K562 (cell line): ENCODE data around the gene ZNF792. TPM values are rescaled to one million over a fixed set of nuclear protein-coding genes. Genes with fewer than 3 reads are reported as not detected.

Experiments
- BRCA1 ChIP-seq, 2 experiments: fragments of 450-650 bp in 1 of 2; sonication (generic) in 1 of 2; formaldehyde crosslinking in 1 of 2; IDR thresholded peaks; 2 replicates each; pipeline versions ENCODE4 v1.5.0 to v1.6.1; 2017 to 2020; ENCODE audit warnings: mild to moderate bottlenecking in 1 of 2, missing genetic modification reagents in 1 of 2
- BRD4 ChIP-seq: fragments of 200-600 bp; sonication (generic); IDR thresholded peaks from 2 replicates; pipeline ENCODE4 v1.6.1; 2017; ENCODE audit warnings: inconsistent platforms
- CBX5 ChIP-seq: IDR thresholded peaks from 2 replicates; pipeline ENCODE4 v1.6.1; 2014; ENCODE audit warnings: low read depth, borderline replicate concordance
- CCAR2 ChIP-seq: fragments of 200-400 bp; formaldehyde crosslinking; IDR thresholded peaks from 2 replicates; pipeline ENCODE4 v1.6.1; 2017; ENCODE audit warnings: mild to moderate bottlenecking, low read depth, low read length
- CHD2 ChIP-seq: IDR thresholded peaks from 2 replicates; pipeline ENCODE4 v1.6.1; 2011; ENCODE audit warnings: low read depth, low read length
- DLX4 ChIP-seq: fragments of 250-450 bp; sonication (Bioruptor Pico); IDR thresholded peaks from 2 replicates; pipeline ENCODE4 v1.6.1; 2021; ENCODE audit warnings: mild to moderate bottlenecking
- ERF ChIP-seq: fragments of 450-650 bp; formaldehyde crosslinking; IDR thresholded peaks from 2 replicates; pipeline ENCODE4 v1.4.0; 2020; ENCODE audit warnings: mild to moderate bottlenecking, mixed read lengths
- EZH2 ChIP-seq: IDR thresholded peaks from 2 replicates; pipeline ENCODE4 v1.6.1; 2012; ENCODE audit warnings: low read depth, mild to moderate bottlenecking, inconsistent platforms, low read length, borderline replicate concordance
- FOXJ3 ChIP-seq: sonication (generic); formaldehyde crosslinking; IDR thresholded peaks from 2 replicates; pipeline ENCODE4 v1.4.0; 2020; ENCODE audit warnings: mild to moderate bottlenecking, missing genetic modification reagents
- GABPB2 ChIP-seq: fragments of 250-450 bp; sonication (Bioruptor Pico); conservative IDR thresholded peaks from 2 replicates; pipeline ENCODE4 v1.5.1; 2021; ENCODE audit warnings: mild to moderate bottlenecking
- HINFP ChIP-seq: fragments of 450-650 bp; conservative IDR thresholded peaks from 2 replicates; pipeline ENCODE4 v1.6.1; 2016; ENCODE audit warnings: missing genetic modification characterization, low read depth, mild to moderate bottlenecking, control low read depth, missing compliant biosample characterization
- MAX ChIP-seq: sonication (generic); formaldehyde crosslinking; IDR thresholded peaks from 2 replicates; pipeline ENCODE4 v1.9.0; 2022; ENCODE audit warnings: mild to moderate bottlenecking, missing genetic modification reagents
- MAZ ChIP-seq, 2 experiments: fragments of 450-650 bp in 1 of 2; sonication (generic) in 1 of 2; formaldehyde crosslinking; IDR thresholded peaks in 1 of 2; conservative IDR thresholded peaks in 1 of 2; 2 replicates each; pipeline versions ENCODE4 v1.4.0 to v1.5.0; 2020; ENCODE audit warnings: mild to moderate bottlenecking in 1 of 2, missing genetic modification reagents in 1 of 2
- MCM2 ChIP-seq: fragments of 450-650 bp; IDR thresholded peaks from 2 replicates; pipeline ENCODE4 v1.6.1; 2017; ENCODE audit warnings: low read depth, mild to moderate bottlenecking
- NKRF ChIP-seq: fragments of 450-650 bp; IDR thresholded peaks from 2 replicates; pipeline ENCODE4 v1.6.1; 2016; ENCODE audit warnings: borderline replicate concordance
- POLR2G ChIP-seq: fragments of 200-400 bp; formaldehyde crosslinking; IDR thresholded peaks from 2 replicates; pipeline ENCODE4 v1.6.1; 2017; ENCODE audit warnings: low read depth, mild to moderate bottlenecking, antibody characterized with exemption, low read length, moderate library complexity
- PPARD ChIP-seq: fragments of 250-450 bp; sonication (Bioruptor Pico); IDR thresholded peaks from 2 replicates; pipeline ENCODE4 v1.8.0; 2022; ENCODE audit warnings: inconsistent platforms, mild to moderate bottlenecking, moderate library complexity
- SMAD3 ChIP-seq: fragments of 450-650 bp; formaldehyde crosslinking; conservative IDR thresholded peaks from 2 replicates; pipeline ENCODE4 v1.4.0; 2020; ENCODE audit warnings: mild to moderate bottlenecking
- SPI1 ChIP-seq: IDR thresholded peaks from 2 replicates; pipeline ENCODE4 v1.6.1; 2011; ENCODE audit warnings: low read depth, low read length, control low read depth, borderline replicate concordance
- TCFL5 ChIP-seq: fragments of 250-450 bp; sonication (Bioruptor Pico); conservative IDR thresholded peaks from 2 replicates; pipeline ENCODE4 v1.6.1; 2021; ENCODE audit warnings: mild to moderate bottlenecking, moderate library complexity, matching md5 sums
- THAP12 ChIP-seq: fragments of 250-450 bp; sonication (Bioruptor Pico); IDR thresholded peaks from 2 replicates; pipeline ENCODE4 v1.9.0; 2021; ENCODE audit warnings: mild to moderate bottlenecking, inconsistent platforms
- ZNF165 ChIP-seq: fragments of 250-450 bp; sonication (Bioruptor Pico); IDR thresholded peaks from 2 replicates; pipeline ENCODE4 v1.4.0; 2020; ENCODE audit warnings: borderline replicate concordance
- polyA plus RNA-seq, 8 experiments: library from polyadenylated mRNA; depleted of rRNA in 4 of 8; stranded (reverse) in 5 of 8; unstranded in 3 of 8; fragments of >200 nt; fragmentation: Nextera tagmentation in 2 of 8; fragmentation: Illumina TruSeq in 1 of 8; extraction: Ambion mirVana in 2 of 8; extraction: Trizol in 1 of 8; gene quantifications; 2 replicates each; pipeline versions ENCODE4 v1.2.1 to v1.2.3, GENCODE V29; 2011 to 2014; ENCODE audit warnings: inconsistent platforms in 1 of 8, missing spikeins in 1 of 8
- total RNA-seq, 7 experiments: library from RNA; depleted of rRNA in 6 of 7; stranded (reverse); fragments of >200 nt in 6 of 7; fragmentation: Illumina TruSeq in 2 of 7; extraction: Trizol in 2 of 7; gene quantifications; 2 replicates each; pipeline versions ENCODE4 v1.2.1 to v1.2.3, GENCODE V29; 2011 to 2021; ENCODE audit warnings: low replicate concordance in 1 of 7

The ZNF792 gene
- total and polyA plus RNA-seq, 9 of the 15 experiments (the other 6 are each of a cell fraction or from before 2014, with no cell fraction given), result 3.3 to 16.5 (median 10.4) TPM

GRCh38 chr19:34999498-35000337, 35.7 kb upstream of the ZNF792 start, which contains the start of gene GRAMD1A (continued):
- TF ChIP-seq NKRF, result no peak
- no peak for TF ChIP-seq DLX4 (CRISPR knock-in tag)
- TF ChIP-seq CHD2, result no peak
- TF ChIP-seq BRCA1 (IDR thresholded peaks at IDR 0.05), result no peak
- no peak for TF ChIP-seq BRCA1 (CRISPR knock-in tag; IDR thresholded peaks at IDR 0.05)
- TF ChIP-seq MCM2, result no peak
- no peak for TF ChIP-seq GABPB2 (CRISPR knock-in tag)
- TF ChIP-seq BRD4, result no peak; the same call in 1 of the 2 replicates
- no peak for TF ChIP-seq THAP12 (CRISPR knock-in tag)
- TF ChIP-seq SMAD3 (CRISPR knock-in tag), result no peak
- TF ChIP-seq MAZ (CRISPR knock-in tag; conservative IDR thresholded peaks at IDR 0.05 in 1 of 2, IDR thresholded peaks at IDR 0.05 in 1 of 2), result peak; percentile 52 to 77; a peak in 3 of 4 replicates
- no peak for TF ChIP-seq ERF (CRISPR knock-in tag)
- TF ChIP-seq POLR2G, result peak; percentile 9; the same call in 1 of the 2 replicates
- TF ChIP-seq MAX (CRISPR knock-in tag), result no peak
- no peak for TF ChIP-seq ZNF165 (CRISPR knock-in tag)
- TF ChIP-seq CCAR2, result no peak
- TF ChIP-seq PPARD (CRISPR knock-in tag), result no peak
- TF ChIP-seq HINFP (tag), result no peak
- TF ChIP-seq EZH2, result no peak
- no peak for TF ChIP-seq TCFL5
- peak; percentile 24; the same call in 1 of the 2 replicates for TF ChIP-seq SPI1
- no peak for TF ChIP-seq CBX5
- no peak for TF ChIP-seq FOXJ3 (CRISPR knock-in tag)
